ENCODE measurements around the gene ACTG2.

DNA sequence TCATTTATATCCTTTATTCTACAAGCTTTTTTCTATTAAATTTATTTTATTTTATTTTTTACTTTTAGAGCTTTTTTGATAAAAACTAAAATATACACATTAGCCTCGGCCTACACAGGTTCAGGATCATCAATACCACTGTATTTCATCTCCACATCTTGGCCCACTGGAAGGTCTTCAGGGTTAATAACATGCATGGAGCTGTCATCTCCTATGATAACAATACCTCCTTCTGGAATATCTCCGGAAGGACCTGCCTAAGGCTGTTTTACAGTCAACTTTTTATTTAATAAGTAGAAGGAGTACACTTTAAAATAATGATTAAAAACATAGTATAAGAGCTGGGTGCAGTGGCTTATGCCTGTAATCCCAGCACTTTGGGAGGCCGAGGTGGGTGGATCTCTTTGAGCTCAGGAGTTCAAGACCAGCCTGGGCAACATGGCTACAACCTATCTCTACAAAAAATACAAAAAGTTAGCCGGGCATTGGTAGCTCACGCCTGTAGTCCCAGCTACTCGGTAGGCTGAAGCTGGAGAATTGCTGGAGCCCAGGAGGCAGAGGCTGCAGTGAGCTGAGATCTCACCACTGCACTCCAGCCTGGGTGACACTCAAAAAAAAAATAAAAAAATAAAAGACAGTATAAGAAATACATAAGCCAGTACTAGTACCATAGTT, 18.2 kb downstream of the ACTG2 start:
- TF ChIP-seq, protein P1, sequence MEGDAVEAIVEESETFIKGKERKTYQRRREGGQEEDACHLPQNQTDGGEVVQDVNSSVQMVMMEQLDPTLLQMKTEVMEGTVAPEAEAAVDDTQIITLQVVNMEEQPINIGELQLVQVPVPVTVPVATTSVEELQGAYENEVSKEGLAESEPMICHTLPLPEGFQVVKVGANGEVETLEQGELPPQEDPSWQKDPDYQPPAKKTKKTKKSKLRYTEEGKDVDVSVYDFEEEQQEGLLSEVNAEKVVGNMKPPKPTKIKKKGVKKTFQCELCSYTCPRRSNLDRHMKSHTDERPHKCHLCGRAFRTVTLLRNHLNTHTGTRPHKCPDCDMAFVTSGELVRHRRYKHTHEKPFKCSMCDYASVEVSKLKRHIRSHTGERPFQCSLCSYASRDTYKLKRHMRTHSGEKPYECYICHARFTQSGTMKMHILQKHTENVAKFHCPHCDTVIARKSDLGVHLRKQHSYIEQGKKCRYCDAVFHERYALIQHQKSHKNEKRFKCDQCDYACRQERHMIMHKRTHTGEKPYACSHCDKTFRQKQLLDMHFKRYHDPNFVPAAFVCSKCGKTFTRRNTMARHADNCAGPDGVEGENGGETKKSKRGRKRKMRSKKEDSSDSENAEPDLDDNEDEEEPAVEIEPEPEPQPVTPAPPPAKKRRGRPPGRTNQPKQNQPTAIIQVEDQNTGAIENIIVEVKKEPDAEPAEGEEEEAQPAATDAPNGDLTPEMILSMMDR (IDR thresholded peaks at IDR 0.05): no peak
- TF ChIP-seq EZH2phosphoT487 (IDR thresholded peaks at IDR 0.05): no peak
